Hematopoietic multipotent progenitor cell treated with erythropoietin and hydrocortisone succinate and interleukin-3 and kit ligand, for 4 days (in vitro differentiated cells): ENCODE data around the gene DAB2IP.
A peak's percentile ranks its signal among the peaks of the same experiment; 100 is the strongest.

Experiments
- DNase-seq: peaks from one replicate; pipeline ENCODE4 v3.0.0-alpha.2; 2015

Gene DAB2IP

GRCh38 chr9:121822093-121823085, 171.0 kb downstream of the DAB2IP start:
- DNase-seq = no peak

DNA sequence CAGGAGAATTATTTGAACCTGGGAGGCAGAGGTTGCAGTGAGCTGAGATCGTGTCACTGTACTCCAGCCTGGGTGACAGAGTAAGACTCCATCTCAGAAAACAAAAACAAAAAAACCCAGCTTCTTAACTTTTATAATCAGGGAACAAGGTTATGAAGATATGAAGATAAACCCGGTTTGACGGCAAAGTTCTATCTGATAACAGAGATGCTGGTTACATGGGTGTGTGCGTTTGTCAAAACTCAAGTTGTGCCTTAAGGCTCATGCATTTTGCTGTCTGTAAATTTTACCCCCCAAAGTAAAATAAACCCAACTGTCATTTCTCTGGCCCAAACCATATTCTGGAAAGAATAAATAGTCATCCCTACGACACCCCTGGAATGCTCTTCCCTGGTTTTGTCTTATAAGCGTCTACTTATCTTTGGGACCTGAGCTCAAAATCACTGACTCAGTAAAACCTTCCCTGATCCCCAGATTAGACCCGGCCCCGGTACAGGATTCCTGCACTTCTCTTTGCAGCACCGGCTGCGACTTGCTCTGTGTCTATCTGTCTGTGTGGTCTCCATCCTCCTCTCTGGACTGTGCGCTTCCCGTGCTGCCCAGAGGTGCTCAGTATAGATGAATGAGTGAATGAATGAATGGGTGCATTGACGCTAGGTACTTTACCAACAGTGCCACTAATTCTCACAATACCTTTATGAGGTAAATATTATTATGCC, 172.2 kb downstream of the DAB2IP start:
- DNase-seq = no peak

DNA sequence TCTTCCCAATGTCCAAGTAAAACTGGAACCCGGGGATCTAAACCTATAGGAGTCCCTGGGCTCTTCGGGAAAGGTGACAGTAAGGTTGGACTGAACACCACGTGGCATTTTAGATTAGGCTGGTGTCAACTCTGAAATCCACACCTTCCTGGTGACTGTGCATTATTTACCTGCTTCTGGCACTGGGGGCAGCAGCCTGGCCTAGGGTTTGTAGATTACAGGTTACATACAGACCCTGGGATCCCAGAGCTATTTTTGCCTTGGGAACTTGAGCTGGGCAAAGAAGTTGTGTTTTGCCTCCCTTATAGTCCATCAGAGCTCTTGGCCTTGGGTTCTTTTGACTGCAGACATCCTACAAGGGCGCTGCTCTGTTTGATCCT, 173.2 kb downstream of the DAB2IP start:
- DNase-seq = no peak

- DNase-seq = peak; percentile 94
Measured at GRCh38 chr9:121825031-121825691, 173.7 kb downstream of the DAB2IP start.

DNA sequence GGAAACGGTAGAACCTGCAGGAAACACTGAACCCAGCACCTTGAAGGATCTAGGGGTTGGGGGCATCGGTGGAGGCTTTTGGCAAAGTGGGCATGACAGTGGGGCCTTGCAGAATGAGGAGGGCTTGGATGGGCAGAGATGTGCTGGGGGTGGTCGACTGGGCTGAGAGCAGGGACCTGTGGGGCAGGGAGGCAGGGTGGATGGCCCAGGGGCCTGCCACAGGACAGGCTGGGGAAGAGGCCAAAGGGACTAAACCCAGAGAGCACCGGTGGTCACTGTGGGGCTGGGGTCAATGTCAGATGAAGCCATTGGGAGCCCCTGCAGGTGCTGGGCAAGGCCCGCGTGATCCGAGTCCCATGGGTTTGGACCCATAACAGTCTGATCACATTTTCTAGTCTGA, 175.3 kb downstream of the DAB2IP start:
- DNase-seq = no peak

- DNase-seq = no peak
Measured at GRCh38 chr9:121827251-121827967, 176.0 kb downstream of the DAB2IP start.

DNA sequence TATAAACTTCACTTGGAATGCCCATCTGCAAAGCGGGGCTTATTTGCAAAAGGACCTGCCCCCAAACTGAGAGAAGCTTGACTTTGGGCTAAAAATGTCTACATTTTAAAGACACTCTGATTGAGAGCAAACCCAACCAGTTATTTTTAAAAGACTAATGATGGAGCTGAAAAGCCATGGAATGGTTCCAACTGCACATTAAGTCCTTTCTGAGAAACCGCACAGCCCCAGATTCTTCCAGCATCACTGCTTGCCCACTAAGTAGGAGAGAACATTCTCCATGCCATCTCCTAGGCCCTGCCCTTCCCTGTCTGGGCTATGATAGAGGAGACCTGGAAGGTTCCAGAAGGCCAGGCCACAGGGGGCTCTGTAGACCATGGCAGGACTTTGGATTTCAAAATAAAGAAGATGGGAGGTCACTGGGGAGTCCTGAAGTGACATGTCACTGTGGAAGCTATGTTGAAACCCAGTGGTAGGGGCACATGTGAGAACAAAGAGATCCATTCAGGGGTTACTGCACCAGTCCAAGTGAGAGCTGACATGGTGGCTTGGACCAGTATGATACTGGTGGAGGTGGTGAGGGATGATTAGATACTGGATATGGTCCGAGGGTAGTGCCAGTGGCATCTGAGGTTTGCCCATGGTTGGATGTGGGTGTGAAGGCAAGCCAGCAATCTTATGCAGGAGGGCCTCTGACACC, 179.2 kb downstream of the DAB2IP start:
- DNase-seq = no peak

DNA sequence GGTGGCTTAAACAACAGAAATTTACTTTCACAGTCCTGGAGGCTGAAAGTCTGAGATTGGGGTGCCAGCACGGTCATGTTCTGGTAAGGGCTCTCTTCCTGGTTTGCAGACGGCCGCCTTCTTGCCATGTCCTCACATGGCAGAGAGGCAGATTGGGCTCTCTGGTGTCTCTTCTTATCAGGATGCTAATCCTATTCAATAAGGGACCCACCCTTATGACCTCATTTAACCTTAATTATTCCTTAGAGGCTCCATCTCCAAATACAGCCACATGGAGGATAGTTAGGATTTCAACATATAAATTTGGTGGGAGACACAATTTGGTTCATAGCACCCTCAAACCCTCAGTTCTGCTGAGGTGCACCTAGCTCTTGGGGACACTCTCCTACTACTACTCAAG, 180.4 kb downstream of the DAB2IP start:
- DNase-seq = no peak

GRCh38 chr9:121833061-121833460, 181.6 kb downstream of the DAB2IP start:
- DNase-seq = no peak
